Activated CD4-positive, CD25-positive, alpha-beta regulatory T cell (primary cell): ENCODE results near the gene CLEC4F.

Experiments used
- DNase-seq, 4 experiments: peaks; one replicate each; lab custom pipeline; 2025; lab: John Stamatoyannopoulos, UW

CLEC4F gene

GRCh38 chr2:70785137-70785911, 35.1 kb downstream of the CLEC4F start:
- DNase-seq: no peak

DNA sequence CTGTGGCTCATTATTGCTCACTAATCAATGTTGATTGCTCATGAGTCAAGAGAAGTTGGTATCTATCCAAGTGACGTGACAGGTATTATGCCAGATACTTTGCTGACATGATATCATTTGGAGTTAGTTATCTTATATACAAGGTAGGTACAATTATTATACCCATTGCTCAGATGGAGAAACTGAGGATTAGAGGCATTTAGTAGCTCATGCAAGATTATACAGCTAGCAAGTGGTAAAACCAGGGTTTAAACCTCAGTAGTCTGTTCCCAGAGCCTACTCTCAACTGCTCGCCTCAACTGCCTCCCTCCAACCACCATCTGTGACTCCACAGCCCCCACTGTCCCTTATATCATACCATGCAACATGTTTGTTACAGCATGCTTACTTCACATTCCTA, 36.1 kb downstream of the CLEC4F start:
- DNase-seq: no peak

DNA sequence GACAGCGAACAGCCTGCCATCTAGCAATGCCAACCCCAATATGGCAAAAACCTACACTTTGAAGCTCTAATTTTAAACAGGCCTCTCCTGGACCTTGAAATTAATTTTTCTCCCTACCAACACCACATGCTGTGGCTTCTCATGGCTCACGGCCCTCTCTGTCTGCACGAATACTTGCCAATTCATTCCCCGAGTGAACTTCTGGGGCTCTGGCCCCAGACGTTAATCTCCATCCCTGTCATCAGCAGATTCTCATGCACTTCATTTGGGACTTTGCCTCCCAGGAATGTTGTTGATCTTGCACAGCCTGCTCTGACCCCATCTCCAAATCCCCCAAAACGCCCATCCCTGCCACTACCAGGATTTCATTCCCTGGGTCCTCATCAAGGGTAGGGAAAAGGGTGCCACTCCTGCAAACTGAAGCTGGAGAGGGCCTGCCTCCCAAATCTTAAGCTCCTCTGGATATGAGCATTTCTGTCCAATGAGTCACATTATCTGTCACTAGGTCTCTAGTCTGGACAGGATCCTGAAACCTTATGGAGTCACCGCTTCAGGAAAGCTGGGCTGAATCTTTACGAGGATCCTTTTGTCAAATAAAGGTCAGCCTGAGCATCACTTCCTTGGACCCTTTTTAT, 40.4 kb downstream of the CLEC4F start:
- DNase-seq: no peak

DNA sequence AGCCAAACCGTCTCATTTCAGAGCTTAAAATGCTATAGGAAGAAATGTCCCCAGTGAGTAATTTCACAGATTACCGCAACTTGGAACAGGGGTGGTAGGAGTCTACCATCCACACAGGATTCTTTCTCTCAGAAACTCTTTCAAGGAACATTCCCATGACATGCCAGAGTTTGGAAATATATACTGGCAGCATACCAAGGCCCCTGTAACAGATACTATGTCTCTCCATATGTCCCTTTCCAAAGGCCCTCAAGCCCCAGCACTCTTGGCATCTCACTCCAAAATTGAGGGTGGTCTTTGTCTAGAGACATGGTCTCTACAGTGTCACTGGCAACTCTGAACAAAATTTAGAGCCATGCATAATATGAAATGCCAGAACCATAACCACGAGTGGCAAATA, 40.9 kb downstream of the CLEC4F start:
- no peak for DNase-seq

DNA sequence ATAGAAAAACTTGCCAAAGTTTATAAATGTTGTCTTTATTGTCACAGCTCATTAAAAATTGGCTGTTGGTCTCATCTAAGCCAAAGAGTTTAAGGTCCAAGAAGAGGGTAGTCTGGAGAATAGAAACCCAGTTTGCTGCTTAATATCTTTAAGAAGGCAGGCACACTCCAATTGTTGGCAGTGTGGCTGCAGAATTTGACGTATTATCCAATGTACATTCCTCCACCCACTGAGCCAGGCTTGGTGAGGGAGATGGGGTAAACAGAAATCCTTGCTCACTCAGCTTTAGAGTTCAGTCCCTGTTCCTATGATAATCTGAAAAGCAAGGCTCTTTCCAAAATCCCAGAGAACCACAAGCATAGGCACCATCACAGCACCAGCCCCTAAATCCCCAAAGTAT, 41.7 kb downstream of the CLEC4F start:
- DNase-seq: no peak

DNA sequence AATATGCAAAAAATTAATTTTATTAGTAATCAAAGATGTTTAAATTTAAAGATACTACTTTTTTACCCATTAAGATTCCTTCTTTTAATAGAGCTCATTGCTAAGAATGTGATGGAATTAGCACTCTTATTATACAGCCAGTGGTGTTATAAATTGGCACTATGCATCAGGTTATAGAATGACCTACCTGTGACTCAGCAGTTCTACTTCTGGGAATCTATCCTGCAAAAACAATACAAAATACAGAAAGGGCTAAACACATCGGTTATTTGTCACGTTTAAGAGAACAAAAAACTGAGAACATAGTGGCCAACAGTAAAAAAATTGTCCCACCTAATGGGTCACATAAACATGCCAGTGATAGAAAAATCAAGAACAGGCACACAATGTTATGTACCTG, 42.9 kb downstream of the CLEC4F start:
- DNase-seq: no peak

DNA sequence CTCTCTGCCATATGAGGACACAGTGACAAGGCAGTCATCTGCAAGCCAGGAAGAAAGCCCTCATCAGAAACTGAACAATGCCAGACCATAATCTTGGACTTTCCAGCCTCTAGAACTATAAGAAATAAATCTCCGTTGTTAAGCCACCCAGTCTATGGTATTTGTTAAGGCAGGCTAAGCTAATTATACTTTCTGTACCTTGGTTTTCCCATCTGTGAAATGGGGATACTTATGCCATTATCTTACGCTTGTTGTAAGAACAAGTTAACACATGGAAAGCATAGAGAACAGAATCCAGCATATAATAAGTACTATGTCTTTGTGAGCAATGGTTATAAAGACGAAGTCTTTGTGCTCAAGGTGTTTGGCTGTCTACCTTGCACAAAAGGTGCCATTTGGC, 44.1 kb downstream of the CLEC4F start:
- DNase-seq: no peak

- DNase-seq: no peak
Measured at GRCh38 chr2:70775141-70775540, 45.3 kb downstream of the CLEC4F start.

DNA sequence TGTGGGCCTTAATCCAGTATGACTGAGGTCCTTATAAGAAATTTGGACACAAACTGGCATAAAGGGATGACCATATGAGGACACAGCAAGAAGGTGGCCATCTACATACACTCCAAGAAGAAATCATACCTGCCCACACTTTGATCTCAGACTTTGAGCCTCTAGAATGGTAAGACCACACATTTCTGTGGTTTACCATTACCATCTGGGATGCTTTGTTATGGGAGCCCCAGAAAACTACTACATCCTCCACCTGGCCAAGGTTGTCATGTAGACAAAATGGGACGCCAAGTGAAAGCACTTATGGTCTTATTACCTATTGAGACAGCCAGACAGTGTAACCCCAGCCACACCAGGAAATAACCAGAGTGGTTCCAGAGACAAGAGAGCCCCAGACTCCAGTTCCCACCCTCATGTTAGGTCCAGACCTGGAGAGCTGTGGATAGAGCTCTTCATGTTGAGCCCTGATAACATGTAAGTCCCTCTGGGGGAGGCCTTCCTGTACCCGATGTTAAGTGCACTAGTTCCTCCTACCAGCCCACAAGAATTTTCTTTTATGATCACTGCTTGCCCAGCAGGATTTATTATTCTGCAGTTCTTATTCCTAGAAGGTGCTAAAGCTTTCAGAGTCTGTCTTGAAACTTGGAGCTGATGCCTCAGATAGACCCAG, 47.8 kb downstream of the CLEC4F start:
- no peak for DNase-seq

- no peak for DNase-seq
Measured at GRCh38 chr2:70771446-70771845, 49.0 kb downstream of the CLEC4F start.

DNA sequence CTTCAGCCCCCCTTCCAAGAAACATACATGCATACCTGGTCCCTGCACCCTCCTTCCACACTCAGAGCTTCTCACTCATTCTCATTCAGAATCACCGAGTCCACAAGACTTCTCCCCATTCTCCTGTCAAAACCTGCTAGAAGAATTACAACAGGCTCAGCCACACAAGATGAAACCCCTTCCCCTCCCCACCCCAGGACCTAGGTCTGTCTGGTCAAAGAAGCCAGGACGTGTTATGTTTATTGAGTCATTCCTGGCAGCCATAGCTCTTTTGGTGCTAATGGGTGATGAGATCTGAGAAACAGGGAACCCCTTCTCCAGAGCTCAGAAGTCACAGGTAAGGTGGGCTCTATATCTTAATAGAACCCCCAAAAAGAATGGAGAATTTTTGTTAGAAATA, 50.9 kb downstream of the CLEC4F start:
- DNase-seq: no peak

DNA sequence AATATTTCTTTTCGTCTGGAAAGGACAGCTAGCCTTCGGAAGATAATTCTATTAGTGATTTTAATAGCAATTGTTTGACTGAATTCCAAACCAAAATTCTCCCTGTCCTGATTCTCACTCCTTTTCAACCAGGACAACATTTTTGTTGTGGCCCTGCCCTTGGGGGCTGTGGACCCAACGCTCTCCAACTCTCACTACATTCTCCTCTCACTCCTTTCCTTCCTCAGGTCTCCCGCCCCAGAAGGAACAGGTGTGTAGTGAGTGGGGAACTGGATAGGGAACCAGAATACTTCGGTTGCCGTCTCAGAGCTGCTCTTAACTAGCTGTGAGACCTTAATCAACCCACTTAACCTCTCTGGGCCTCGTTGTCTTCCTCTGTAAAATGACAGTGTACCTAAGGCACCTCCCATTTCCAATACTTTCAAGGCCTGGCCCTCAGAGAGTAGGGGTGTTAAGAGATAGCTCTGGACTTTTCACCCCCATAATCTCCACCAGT, 51.8 kb downstream of the CLEC4F start:
- no peak for DNase-seq

DNA sequence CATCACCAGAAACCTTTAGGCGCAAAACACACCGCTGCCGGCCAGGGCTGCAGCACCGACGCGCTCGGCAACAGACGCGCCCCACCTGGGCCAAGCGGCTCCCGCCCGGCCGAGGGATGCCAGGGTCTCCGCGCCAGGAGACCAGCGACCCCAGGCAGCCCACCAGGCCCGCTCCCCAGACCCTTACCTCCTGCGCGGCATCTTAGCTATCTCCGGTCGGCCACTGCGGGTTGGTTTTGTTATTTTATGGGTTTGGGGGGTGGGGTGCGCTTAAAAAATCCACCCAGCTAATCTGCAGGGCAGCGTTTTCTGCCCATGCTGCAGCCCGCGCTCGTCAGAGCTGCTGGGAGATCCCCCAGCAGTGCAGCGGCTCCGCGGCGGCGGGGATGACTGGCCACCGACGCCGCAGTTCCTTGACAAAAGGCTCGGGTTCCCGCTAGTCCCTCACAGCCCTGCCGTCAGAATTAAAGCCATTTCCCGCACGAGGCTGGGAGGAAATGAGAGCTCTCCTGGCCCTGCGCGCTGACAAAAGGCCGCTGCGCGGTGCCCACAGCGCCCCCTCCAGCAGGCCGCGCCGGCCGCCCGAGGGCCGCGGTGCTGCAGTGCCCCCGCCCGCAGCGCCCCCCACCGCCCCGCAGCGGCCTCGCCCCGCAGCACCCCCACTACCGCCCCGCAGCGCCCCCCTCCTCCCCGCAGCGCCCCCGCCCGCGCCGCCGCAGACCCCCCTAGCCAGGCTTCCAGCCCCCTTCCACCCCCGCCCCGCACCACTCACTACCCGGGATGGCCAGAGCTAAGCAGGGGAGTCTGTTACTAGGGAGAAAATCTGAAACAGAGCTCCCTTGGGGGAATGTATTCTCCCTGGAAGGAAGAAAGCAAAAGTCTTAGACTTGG, 52.5 kb downstream of the CLEC4F start, which contains the start of gene ADD2:
TSS of gene ADD2 (minus strand) at position 502 of the 891 bp plus-strand sequence. CDS start 61,792 bp downstream, outside the sequence.
- peak in 2 of 4 experiments; percentile 3 to 15 for DNase-seq

- DNase-seq: no peak
Measured at GRCh38 chr2:70767079-70767698, 53.2 kb downstream of the CLEC4F start.

- no peak for DNase-seq
Measured at GRCh38 chr2:70766357-70767078, 53.9 kb downstream of the CLEC4F start.

DNA sequence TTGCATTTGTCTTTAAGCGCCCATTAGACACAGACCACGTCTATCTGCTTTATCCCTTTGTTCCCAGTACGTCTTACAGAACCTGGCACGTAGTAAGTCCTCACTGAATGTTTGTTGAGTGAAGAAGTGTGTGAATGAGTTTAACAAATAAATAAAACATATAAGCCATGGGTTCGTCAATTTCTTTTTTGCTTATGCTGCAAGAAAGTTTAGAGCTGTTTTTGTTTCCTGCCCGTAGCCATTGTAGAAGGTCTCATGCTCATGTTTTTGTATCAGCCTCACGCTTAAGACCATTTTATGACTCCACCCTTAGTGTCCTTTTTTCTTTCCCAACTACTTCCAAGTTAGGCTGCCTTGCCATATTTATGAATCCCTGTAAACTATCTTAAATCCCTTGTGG, 54.9 kb downstream of the CLEC4F start:
- no peak for DNase-seq

DNA sequence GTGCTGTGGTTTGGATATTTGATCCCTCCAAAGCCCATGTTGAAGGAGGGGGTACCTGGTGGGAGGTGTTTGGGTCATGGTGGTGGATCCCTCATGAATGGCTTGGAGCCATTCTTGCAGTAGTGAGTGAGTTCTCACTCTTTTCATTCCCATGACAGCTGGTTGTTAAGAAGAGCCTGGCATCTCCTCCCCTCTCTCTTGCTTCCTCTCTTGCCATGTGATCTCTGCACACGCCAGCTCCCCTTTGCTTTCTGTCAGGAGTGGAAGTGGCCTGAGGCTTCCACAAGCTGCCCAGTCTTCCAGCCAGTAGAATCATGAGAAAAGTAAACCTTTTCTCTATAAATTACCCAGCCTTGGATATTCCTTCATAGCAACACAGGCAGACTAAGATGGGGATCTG, 61.0 kb downstream of the CLEC4F start:
- DNase-seq: no peak
